ENCODE measurements around the gene STN1.

The STN1 gene

DNA sequence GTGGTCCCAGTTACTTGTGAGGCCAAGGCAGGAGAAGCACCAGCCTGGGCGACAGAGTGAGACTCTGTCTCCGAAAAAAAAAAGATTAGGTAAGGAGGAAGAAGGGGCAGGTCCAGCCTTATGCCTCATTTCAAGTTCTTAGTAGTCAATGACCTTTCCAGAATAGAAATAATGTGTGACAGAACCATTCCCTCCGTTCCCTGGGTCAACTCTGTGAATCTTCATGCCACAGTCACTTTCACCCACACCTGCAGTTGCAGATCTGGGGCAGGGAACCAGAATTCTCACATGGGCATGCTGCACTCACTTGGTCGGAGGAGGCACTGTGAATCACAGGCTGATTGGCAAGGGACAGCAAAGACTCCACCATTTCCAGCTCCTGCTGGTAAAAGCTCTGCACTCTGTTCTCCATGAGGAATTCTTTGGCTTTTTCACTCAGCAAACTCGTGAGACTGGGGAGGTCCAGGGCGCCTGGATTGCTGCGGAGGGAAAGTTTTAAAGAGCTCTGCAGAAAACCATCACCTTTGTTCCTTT, 20.7 kb downstream of the STN1 start:
- no peak overlapping the region for H3K9ac ChIP-seq (ENCODE audit: low read length)

DNA sequence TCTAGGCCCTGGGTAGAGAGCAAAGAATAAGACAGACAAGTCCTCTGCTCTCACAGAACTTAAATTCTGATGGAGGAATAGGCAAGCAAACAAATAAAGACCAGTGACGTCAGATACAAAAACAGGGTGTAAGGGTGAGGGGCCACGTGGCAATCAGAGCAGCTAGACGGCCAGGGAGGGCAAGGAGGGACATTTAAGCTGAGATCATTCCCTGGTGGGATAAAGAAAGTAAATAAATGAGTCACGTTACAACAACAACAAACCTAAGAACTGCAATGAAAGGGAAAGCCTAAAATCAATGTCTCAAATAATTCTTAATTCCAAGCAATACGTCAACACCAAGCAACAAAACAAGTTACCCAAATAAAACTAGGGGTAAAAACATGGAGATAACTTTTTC, 21.8 kb downstream of the STN1 start:
- Histone ChIP-seq H4K20me1 (ENCODE audit: insufficient read depth, low read length) (no peaks in the 10 kb centered on the region), H3K27ac (ENCODE audit: low read depth, low read length, poor library complexity, severe bottlenecking) (no peak overlapping the region), H3K4me3 (ENCODE audit: low read depth, low read length, poor library complexity, severe bottlenecking) (no peak overlapping the region), H3K27me3 (ENCODE audit: insufficient read depth, low read length) (no peaks in the 10 kb centered on the region), H3K79me2 (ENCODE audit: insufficient read depth, low read length) (no peaks in the 10 kb centered on the region), H3K9ac (ENCODE audit: low read length) (no peak overlapping the region), H3F3A (ENCODE audit: insufficient read depth, low read length) (no peaks in the 10 kb centered on the region), H3K9me3 (ENCODE audit: low read length) (no peaks in the 10 kb centered on the region), H3K4me1 (ENCODE audit: insufficient read depth, low read length, severe bottlenecking) (no peaks in the 10 kb centered on the region), H3K36me3 (ENCODE audit: insufficient read depth, low read length) (peaks cover 46% of the 10 kb centered on the region; the same call in 1 of the 2 replicates), H2AFZ (ENCODE audit: low read length) (no peak overlapping the region), H3K9me2 (ENCODE audit: low read depth, low read length) (no peaks in the 10 kb centered on the region), H3K4me2 (ENCODE audit: low read length) (no peak overlapping the region)
- TF ChIP-seq, protein P1, sequence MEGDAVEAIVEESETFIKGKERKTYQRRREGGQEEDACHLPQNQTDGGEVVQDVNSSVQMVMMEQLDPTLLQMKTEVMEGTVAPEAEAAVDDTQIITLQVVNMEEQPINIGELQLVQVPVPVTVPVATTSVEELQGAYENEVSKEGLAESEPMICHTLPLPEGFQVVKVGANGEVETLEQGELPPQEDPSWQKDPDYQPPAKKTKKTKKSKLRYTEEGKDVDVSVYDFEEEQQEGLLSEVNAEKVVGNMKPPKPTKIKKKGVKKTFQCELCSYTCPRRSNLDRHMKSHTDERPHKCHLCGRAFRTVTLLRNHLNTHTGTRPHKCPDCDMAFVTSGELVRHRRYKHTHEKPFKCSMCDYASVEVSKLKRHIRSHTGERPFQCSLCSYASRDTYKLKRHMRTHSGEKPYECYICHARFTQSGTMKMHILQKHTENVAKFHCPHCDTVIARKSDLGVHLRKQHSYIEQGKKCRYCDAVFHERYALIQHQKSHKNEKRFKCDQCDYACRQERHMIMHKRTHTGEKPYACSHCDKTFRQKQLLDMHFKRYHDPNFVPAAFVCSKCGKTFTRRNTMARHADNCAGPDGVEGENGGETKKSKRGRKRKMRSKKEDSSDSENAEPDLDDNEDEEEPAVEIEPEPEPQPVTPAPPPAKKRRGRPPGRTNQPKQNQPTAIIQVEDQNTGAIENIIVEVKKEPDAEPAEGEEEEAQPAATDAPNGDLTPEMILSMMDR (IDR thresholded peaks at IDR 0.05; ENCODE audit: low read length): no peak
- TF ChIP-seq EZH2 (IDR thresholded peaks at IDR 0.05; ENCODE audit: borderline replicate concordance, low read length): no peak

More for the DNA sequence above, 20.7 kb downstream of the STN1 start:
- no peak overlapping the region for H2AFZ ChIP-seq (ENCODE audit: low read length)
- H3K27me3 ChIP-seq (ENCODE audit: insufficient read depth, low read length): no peaks in the 10 kb centered on the region
- H3K27ac ChIP-seq (ENCODE audit: low read depth, low read length, poor library complexity, severe bottlenecking): no peak overlapping the region
- H3K4me3 ChIP-seq (ENCODE audit: low read depth, low read length, poor library complexity, severe bottlenecking): no peak overlapping the region
- no peaks in the 10 kb centered on the region for H4K20me1 ChIP-seq (ENCODE audit: insufficient read depth, low read length)
- peaks cover 44% of the 10 kb centered on the region; the same call in 1 of the 2 replicates for H3K36me3 ChIP-seq (ENCODE audit: insufficient read depth, low read length)
- no peaks in the 10 kb centered on the region for H3K9me3 ChIP-seq (ENCODE audit: low read length)
- TF ChIP-seq, protein P1 (IDR thresholded peaks at IDR 0.05; ENCODE audit: low read length): no peak
- TF ChIP-seq EZH2 (IDR thresholded peaks at IDR 0.05; ENCODE audit: borderline replicate concordance, low read length): no peak
- H3F3A ChIP-seq (ENCODE audit: insufficient read depth, low read length): no peaks in the 10 kb centered on the region
- no peaks in the 10 kb centered on the region for H3K4me1 ChIP-seq (ENCODE audit: insufficient read depth, low read length, severe bottlenecking)
- no peaks in the 10 kb centered on the region for H3K79me2 ChIP-seq (ENCODE audit: insufficient read depth, low read length)
- H3K4me2 ChIP-seq (ENCODE audit: low read length): no peak overlapping the region
- no peaks in the 10 kb centered on the region for H3K9me2 ChIP-seq (ENCODE audit: low read depth, low read length)

DNA sequence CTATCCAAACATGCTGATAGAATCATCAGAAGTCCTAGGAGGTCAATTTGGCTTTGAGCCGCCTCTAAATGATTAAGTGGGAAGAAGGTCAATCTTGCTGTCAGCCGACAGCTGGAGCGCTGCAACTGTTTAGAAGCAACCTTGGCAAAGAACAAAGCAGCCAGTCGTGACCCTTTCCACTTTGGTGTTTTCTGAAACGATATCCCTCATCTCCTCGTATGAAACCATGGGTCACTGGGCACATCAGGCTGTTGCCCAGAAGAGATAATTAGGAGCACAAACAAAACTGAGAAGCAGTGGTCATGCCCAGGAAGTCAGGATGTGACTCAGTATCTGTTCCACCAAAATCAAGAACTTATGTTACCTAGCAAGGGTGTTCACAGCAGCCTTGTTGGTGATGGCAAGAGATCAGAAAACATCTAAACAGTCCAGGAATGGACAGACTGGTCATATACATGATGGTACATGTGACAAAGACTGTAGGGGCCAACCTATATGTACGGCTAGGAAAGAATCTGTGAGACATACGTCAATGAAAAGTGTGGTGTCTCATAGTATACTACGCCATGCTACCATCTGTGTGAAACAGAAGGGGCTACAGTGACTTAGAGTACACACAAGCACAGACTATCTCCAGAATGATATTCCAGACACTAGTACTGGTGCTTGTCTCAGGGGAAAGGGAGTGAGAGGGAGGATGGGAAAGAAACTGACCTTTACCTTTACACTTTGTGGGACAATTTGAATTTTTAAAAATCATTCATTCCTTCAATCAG, 22.4 kb downstream of the STN1 start:
- no peaks in the 10 kb centered on the region for H3K9me3 ChIP-seq (ENCODE audit: low read length)
- H3K27me3 ChIP-seq (ENCODE audit: insufficient read depth, low read length): no peaks in the 10 kb centered on the region
- no peak overlapping the region for H3K9ac ChIP-seq (ENCODE audit: low read length)
- no peaks in the 10 kb centered on the region for H3K79me2 ChIP-seq (ENCODE audit: insufficient read depth, low read length)
- no peak overlapping the region for H3K4me2 ChIP-seq (ENCODE audit: low read length)
- TF ChIP-seq EZH2 (IDR thresholded peaks at IDR 0.05; ENCODE audit: borderline replicate concordance, low read length): no peak
- TF ChIP-seq, protein P1 (IDR thresholded peaks at IDR 0.05; ENCODE audit: low read length): no peak
- no peak overlapping the region for H3K4me3 ChIP-seq (ENCODE audit: low read depth, low read length, poor library complexity, severe bottlenecking)
- H3K36me3 ChIP-seq (ENCODE audit: insufficient read depth, low read length): peaks cover 45% of the 10 kb centered on the region; the same call in 1 of the 2 replicates
- no peaks in the 10 kb centered on the region for H3K4me1 ChIP-seq (ENCODE audit: insufficient read depth, low read length, severe bottlenecking)
- H3K27ac ChIP-seq (ENCODE audit: low read depth, low read length, poor library complexity, severe bottlenecking): no peak overlapping the region
- H2AFZ ChIP-seq (ENCODE audit: low read length): no peak overlapping the region
- no peaks in the 10 kb centered on the region for H3K9me2 ChIP-seq (ENCODE audit: low read depth, low read length)
- no peaks in the 10 kb centered on the region for H4K20me1 ChIP-seq (ENCODE audit: insufficient read depth, low read length)
- no peaks in the 10 kb centered on the region for H3F3A ChIP-seq (ENCODE audit: insufficient read depth, low read length)

All from OCI-LY1 (cell line).